Liver (tissue), 9 donors: ENCODE results near the gene C12orf57. TPM values are rescaled to one million over a fixed set of nuclear protein-coding genes. Genes with fewer than 3 reads are reported as not detected.

Source experiments
- DNase-seq: peaks from one replicate; pipeline ENCODE4 v3.0.0-alpha.2; 2017; ENCODE audit warnings: low spot score
- H3K27ac ChIP-seq, 2 donors: one replicate each; pipeline ENCODE4 v1.7.0; 2013; ENCODE audit warnings: inconsistent platforms in 2 of 2, low read length in 2 of 2, control low read depth in 1 of 2, low read depth in 1 of 2, mild to moderate bottlenecking in 1 of 2
- H3K27me3 ChIP-seq, 4 donors: one replicate each; pipeline versions ENCODE4 v1.6.1 to v1.7.0; 2013; ENCODE audit warnings: low read length in 3 of 4, inconsistent platforms in 1 of 4, mild to moderate bottlenecking in 1 of 4, moderate library complexity in 1 of 4; ENCODE audit not compliant: control insufficient read depth in 4 of 4, insufficient read depth in 4 of 4
- H3K36me3 ChIP-seq, 4 donors: one replicate each; pipeline versions ENCODE4 v1.6.1 to v1.7.0; 2013; ENCODE audit warnings: low read length in 3 of 4, mild to moderate bottlenecking in 3 of 4, low read depth in 1 of 4, moderate library complexity in 1 of 4; ENCODE audit not compliant: control insufficient read depth in 4 of 4, insufficient read depth in 3 of 4
- H3K4me1 ChIP-seq, 4 donors: one replicate each; pipeline versions ENCODE4 v1.6.1 to v1.7.0; 2013; ENCODE audit warnings: low read length in 3 of 4, mild to moderate bottlenecking in 3 of 4, moderate library complexity in 1 of 4; ENCODE audit not compliant: control insufficient read depth in 4 of 4, insufficient read depth in 4 of 4
- H3K4me3 ChIP-seq, 3 donors: one replicate each; pipeline versions ENCODE4 v1.6.1 to v1.7.0; 2013; ENCODE audit warnings: low read length in 3 of 3, control low read depth in 1 of 3, low read depth in 1 of 3, mild to moderate bottlenecking in 1 of 3
- H3K9ac ChIP-seq, 2 donors: one replicate each; pipeline ENCODE4 v1.7.0; 2013; ENCODE audit warnings: low read length in 2 of 2, mild to moderate bottlenecking in 2 of 2, moderate library complexity in 2 of 2, control low read depth in 1 of 2, low read depth in 1 of 2
- H3K9me3 ChIP-seq, 4 donors: one replicate each; pipeline versions ENCODE4 v1.6.1 to v1.7.0; 2013; ENCODE audit warnings: low read length in 3 of 4; ENCODE audit not compliant: control insufficient read depth in 4 of 4
- EGR1 ChIP-seq, 2 donors: IDR thresholded peaks; 2 replicates each; pipeline ENCODE4 v1.6.1; 2016 to 2018; ENCODE audit warnings: antibody characterized with exemption in 2 of 2, low read depth in 2 of 2
- FOXA1 ChIP-seq: IDR thresholded peaks from 2 replicates; pipeline ENCODE4 v1.6.1; 2016; ENCODE audit warnings: antibody characterized with exemption
- FOXA2 ChIP-seq: IDR thresholded peaks from 2 replicates; pipeline ENCODE4 v1.6.1; 2016; ENCODE audit warnings: antibody characterized with exemption
- GABPA ChIP-seq, 2 donors: IDR thresholded peaks in 1 of 2; conservative IDR thresholded peaks in 1 of 2; 2 replicates each; pipeline ENCODE4 v1.6.1; 2016; ENCODE audit warnings: antibody characterized with exemption in 2 of 2, mild to moderate bottlenecking in 1 of 2, moderate library complexity in 1 of 2
- HNF4G ChIP-seq: IDR thresholded peaks from 2 replicates; pipeline ENCODE4 v1.6.1; 2016; ENCODE audit warnings: antibody characterized with exemption
- JUND ChIP-seq, 2 donors: IDR thresholded peaks; 2 replicates each; pipeline ENCODE4 v1.6.1; 2016; ENCODE audit warnings: antibody characterized with exemption in 2 of 2
- NR2F2 ChIP-seq: IDR thresholded peaks from 2 replicates; pipeline ENCODE4 v1.6.1; 2016; ENCODE audit warnings: antibody characterized with exemption
- RAD21 ChIP-seq, 2 donors: IDR thresholded peaks; 2 replicates each; pipeline ENCODE4 v1.6.1; 2016; ENCODE audit warnings: antibody characterized with exemption in 2 of 2, mild to moderate bottlenecking in 2 of 2
- RXRA ChIP-seq, 2 donors: IDR thresholded peaks; 2 replicates each; pipeline ENCODE4 v1.6.1; 2017 to 2018; ENCODE audit warnings: antibody characterized with exemption in 2 of 2, mild to moderate bottlenecking in 1 of 2
- TAF1 ChIP-seq: conservative IDR thresholded peaks from 2 replicates; pipeline ENCODE4 v1.6.1; 2016; ENCODE audit warnings: antibody characterized with exemption, mild to moderate bottlenecking
- WGBS: extraction: QIAGEN DNeasy Blood & Tissue Kit; methylation state at CpG from one replicate; pipeline ENCODE4 v1.1.7; 2013; 5-methylcytosine and 5-hydroxymethylcytosine counted together
- polyA plus RNA-seq, 2 donors: library from polyadenylated mRNA; stranded (reverse) in 1 of 2; unstranded in 1 of 2; fragments of 200-250 nt in 1 of 2; fragments of >200 nt in 1 of 2; fragmentation: Nextera tagmentation in 1 of 2; extraction: Ambion mirVana in 1 of 2; gene quantifications; one replicate each; pipeline versions ENCODE4 v1.2.1 to v1.2.3, GENCODE V29; 2013 to 2015
- total RNA-seq, 2 donors: library from RNA; depleted of rRNA; stranded (reverse); fragments of >200 nt; gene quantifications; one replicate each; pipeline ENCODE4 v1.2.3, GENCODE V29; 2014
- TF ChIP-seq, protein P1 (sequence below): IDR thresholded peaks from 2 replicates; pipeline ENCODE4 v1.6.1; 2016; ENCODE audit warnings: antibody characterized with exemption
- TF ChIP-seq, protein P2 (sequence below): fragments of 150-350 bp; IDR thresholded peaks from 2 replicates; pipeline ENCODE4 v1.5.1; 2017; ENCODE audit warnings: improper control_type of control experiment, low read depth, low read length; ENCODE audit not compliant: missing input control
- TF ChIP-seq, protein P3 (sequence below): IDR thresholded peaks from 2 replicates; pipeline ENCODE4 v1.6.1; 2016; ENCODE audit warnings: antibody characterized with exemption, mild to moderate bottlenecking
- TF ChIP-seq, protein P4 (sequence below): IDR thresholded peaks from 2 replicates; pipeline ENCODE4 v1.6.1; 2016; ENCODE audit warnings: antibody characterized with exemption
- donor health status: healthy.
- donor health status: healthy.
- donor health status: healthy.
- donor health status: healthy.
- donor health status: healthy.

C12orf57 gene
- total and polyA plus RNA-seq, 4 donors: 49.2 to 193 (median 65.7) TPM

DNA sequence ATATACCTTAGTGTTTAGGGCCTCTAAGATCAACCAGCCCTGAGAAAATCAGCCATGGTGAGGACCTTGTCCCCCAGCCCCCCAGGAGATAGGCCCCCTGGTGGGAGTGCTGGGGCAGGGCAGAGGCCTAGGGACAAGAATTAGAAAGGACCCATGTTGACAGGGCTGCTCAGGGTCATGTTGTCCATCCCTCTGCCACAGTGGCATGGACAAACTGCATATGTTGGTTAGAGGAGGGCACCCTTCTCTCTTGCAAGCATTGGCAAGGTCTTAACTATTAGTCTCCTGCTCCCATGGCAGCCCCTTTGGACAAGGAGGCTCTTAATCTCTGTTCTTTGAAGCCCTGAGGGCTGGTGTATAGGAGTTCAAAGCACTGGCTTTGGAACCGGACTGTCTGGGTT lies 6.6 kb downstream of the C12orf57 start:
- no peaks in the 10 kb centered on the region for H3K36me3 ChIP-seq
- H3K9me3 ChIP-seq: no peaks in the 10 kb centered on the region
- peak overlapping the region in 1 of 2 donors; percentile 64 for H3K27ac ChIP-seq
- H3K27me3 ChIP-seq: no peaks in the 10 kb centered on the region
- WGBS: 79% methylated on average over 1 of the region's 1 CpG
- TF ChIP-seq, protein P1, sequence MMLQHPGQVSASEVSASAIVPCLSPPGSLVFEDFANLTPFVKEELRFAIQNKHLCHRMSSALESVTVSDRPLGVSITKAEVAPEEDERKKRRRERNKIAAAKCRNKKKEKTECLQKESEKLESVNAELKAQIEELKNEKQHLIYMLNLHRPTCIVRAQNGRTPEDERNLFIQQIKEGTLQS: no peak
- no peak for TF ChIP-seq NR2F2
- TF ChIP-seq FOXA1: no peak
- no peak for TF ChIP-seq FOXA2
- no peak overlapping the region for H3K9ac ChIP-seq
- peaks cover 4 to 18% (median 15%) of the 10 kb centered on the region in 4 donors for H3K4me1 ChIP-seq
- H3K4me3 ChIP-seq: no peak overlapping the region
- no peak for DNase-seq

DNA sequence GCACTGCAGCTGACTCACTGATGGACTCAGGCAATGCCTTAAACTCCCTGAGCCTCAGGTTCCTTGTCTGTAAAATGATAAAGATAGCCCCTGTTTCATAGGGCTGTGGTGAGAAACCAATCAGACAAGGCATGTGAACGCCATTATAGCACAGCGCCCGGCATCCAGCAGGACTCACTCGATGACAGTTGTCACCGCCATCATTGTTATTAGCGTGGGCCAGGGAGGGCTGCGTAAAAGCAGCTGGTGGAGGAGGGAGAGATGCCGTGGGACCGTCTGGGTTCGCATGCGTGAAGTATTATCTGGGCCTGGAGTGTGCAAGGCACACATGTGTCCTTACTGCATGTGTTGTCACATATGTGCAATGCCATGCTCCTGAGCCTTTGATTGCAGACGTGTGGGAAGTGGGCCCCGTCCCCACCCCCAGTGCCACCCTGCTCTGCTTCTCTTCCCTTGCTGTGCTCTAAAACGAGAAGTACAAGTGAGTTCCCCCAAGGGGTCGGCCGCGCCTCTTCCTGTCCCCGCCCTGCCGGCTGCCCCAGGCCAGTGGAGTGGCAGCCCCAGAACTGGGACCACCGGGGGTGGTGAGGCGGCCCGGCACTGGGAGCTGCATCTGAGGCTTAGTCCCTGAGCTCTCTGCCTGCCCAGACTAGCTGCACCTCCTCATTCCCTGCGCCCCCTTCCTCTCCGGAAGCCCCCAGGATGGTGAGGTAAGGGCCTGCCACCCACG lies 7.2 kb downstream of the C12orf57 start, which contains the start of gene PTPN6:
Gene PTPN6 (plus strand): TSS at position 546 of the 730 bp plus-strand sequence. CDS start 157 bp downstream, at position 703.
- H3K9ac ChIP-seq: peak within 1 kb of the TSS in 1 of 2 donors; percentile 32
- H3K4me3 ChIP-seq: peak within 1 kb of the TSS; percentile 12 to 53 (median 41)
- no peaks in the 10 kb centered on the region for H3K36me3 ChIP-seq
- DNase-seq: no peak
- H3K27ac ChIP-seq: peak within 1 kb of the TSS; percentile 64 to 81
- no peak for TF ChIP-seq HNF4G
- TF ChIP-seq GABPA (IDR thresholded peaks at IDR 0.05 in 1 of 2, conservative IDR thresholded peaks at IDR 0.05 in 1 of 2): no peak
- no peak for TF ChIP-seq FOXA1
- TF ChIP-seq FOXA2: no peak
- TF ChIP-seq TAF1: no peak
- TF ChIP-seq, protein P2, sequence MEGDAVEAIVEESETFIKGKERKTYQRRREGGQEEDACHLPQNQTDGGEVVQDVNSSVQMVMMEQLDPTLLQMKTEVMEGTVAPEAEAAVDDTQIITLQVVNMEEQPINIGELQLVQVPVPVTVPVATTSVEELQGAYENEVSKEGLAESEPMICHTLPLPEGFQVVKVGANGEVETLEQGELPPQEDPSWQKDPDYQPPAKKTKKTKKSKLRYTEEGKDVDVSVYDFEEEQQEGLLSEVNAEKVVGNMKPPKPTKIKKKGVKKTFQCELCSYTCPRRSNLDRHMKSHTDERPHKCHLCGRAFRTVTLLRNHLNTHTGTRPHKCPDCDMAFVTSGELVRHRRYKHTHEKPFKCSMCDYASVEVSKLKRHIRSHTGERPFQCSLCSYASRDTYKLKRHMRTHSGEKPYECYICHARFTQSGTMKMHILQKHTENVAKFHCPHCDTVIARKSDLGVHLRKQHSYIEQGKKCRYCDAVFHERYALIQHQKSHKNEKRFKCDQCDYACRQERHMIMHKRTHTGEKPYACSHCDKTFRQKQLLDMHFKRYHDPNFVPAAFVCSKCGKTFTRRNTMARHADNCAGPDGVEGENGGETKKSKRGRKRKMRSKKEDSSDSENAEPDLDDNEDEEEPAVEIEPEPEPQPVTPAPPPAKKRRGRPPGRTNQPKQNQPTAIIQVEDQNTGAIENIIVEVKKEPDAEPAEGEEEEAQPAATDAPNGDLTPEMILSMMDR: no peak
- no peak for TF ChIP-seq RAD21 (IDR thresholded peaks at IDR 0.05)
- no peak for TF ChIP-seq NR2F2
- no peaks in the 10 kb centered on the region for H3K9me3 ChIP-seq
- H3K27me3 ChIP-seq: no peaks in the 10 kb centered on the region
- WGBS: 81% methylated on average over 25 of the region's 25 CpGs
- H3K4me1 ChIP-seq: peaks cover under 1 to 12% (median 9%) of the 10 kb centered on the region in 4 donors

DNA sequence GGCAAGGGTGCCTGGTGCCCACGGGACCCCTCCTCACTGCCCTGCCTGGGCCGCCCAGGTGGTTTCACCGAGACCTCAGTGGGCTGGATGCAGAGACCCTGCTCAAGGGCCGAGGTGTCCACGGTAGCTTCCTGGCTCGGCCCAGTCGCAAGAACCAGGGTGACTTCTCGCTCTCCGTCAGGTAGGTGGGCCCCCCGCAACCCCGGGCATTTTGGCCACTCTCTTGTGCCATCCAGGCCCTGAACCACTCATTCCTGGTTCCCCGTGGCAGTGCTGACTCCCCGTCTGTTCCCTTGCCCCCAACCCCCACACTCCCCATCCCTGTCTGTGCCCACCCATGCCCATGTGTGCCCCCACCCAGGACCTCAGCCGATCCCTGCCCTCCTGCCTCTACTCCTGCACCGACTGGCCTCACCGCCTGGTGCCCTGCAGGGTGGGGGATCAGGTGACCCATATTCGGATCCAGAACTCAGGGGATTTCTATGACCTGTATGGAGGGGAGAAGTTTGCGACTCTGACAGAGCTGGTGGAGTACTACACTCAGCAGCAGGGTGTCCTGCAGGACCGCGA lies 7.8 kb downstream of the C12orf57 start:
- Histone ChIP-seq H3K27ac (peak overlapping the region; percentile 64 to 81), H3K4me1 (peaks cover 0 to 7% (median 6%) of the 10 kb centered on the region in 4 donors), H3K9ac (peak overlapping the region in 1 of 2 donors; percentile 32), H3K36me3 (no peaks in the 10 kb centered on the region), H3K9me3 (no peaks in the 10 kb centered on the region), H3K4me3 (peak overlapping the region; percentile 12 to 53 (median 41)), H3K27me3 (no peaks in the 10 kb centered on the region)
- no peak for DNase-seq
- WGBS: 81% methylated on average over 20 of the region's 20 CpGs
- no peak for TF ChIP-seq EGR1 (IDR thresholded peaks at IDR 0.05; ENCODE audit: low read depth in 2 of 2)
- no peak for TF ChIP-seq RXRA (IDR thresholded peaks at IDR 0.05)
- TF ChIP-seq, protein P3, sequence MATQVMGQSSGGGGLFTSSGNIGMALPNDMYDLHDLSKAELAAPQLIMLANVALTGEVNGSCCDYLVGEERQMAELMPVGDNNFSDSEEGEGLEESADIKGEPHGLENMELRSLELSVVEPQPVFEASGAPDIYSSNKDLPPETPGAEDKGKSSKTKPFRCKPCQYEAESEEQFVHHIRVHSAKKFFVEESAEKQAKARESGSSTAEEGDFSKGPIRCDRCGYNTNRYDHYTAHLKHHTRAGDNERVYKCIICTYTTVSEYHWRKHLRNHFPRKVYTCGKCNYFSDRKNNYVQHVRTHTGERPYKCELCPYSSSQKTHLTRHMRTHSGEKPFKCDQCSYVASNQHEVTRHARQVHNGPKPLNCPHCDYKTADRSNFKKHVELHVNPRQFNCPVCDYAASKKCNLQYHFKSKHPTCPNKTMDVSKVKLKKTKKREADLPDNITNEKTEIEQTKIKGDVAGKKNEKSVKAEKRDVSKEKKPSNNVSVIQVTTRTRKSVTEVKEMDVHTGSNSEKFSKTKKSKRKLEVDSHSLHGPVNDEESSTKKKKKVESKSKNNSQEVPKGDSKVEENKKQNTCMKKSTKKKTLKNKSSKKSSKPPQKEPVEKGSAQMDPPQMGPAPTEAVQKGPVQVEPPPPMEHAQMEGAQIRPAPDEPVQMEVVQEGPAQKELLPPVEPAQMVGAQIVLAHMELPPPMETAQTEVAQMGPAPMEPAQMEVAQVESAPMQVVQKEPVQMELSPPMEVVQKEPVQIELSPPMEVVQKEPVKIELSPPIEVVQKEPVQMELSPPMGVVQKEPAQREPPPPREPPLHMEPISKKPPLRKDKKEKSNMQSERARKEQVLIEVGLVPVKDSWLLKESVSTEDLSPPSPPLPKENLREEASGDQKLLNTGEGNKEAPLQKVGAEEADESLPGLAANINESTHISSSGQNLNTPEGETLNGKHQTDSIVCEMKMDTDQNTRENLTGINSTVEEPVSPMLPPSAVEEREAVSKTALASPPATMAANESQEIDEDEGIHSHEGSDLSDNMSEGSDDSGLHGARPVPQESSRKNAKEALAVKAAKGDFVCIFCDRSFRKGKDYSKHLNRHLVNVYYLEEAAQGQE: no peak
- TF ChIP-seq FOXA1: no peak
- TF ChIP-seq JUND (IDR thresholded peaks at IDR 0.05): no peak
- TF ChIP-seq, protein P2: no peak
- no peak for TF ChIP-seq GABPA (IDR thresholded peaks at IDR 0.05 in 1 of 2, conservative IDR thresholded peaks at IDR 0.05 in 1 of 2)
- TF ChIP-seq, protein P4, sequence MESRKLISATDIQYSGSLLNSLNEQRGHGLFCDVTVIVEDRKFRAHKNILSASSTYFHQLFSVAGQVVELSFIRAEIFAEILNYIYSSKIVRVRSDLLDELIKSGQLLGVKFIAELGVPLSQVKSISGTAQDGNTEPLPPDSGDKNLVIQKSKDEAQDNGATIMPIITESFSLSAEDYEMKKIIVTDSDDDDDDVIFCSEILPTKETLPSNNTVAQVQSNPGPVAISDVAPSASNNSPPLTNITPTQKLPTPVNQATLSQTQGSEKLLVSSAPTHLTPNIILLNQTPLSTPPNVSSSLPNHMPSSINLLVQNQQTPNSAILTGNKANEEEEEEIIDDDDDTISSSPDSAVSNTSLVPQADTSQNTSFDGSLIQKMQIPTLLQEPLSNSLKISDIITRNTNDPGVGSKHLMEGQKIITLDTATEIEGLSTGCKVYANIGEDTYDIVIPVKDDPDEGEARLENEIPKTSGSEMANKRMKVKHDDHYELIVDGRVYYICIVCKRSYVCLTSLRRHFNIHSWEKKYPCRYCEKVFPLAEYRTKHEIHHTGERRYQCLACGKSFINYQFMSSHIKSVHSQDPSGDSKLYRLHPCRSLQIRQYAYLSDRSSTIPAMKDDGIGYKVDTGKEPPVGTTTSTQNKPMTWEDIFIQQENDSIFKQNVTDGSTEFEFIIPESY: no peak
- TF ChIP-seq HNF4G: no peak
